ENCODE results near the gene AZGP1. TPM values are rescaled to one million over a fixed set of nuclear protein-coding genes. Genes with fewer than 3 reads are reported as not detected.

The AZGP1 gene
- total RNA-seq: not detected

- no peak within 1 kb of the TSS for H3K4me3 ChIP-seq
- no peak within 1 kb of the TSS for H3K27ac ChIP-seq
- intact Hi-C loops (cut with DNase I): no loop called here
- H3K4me1 ChIP-seq: no peaks in the 10 kb centered on the region
- no peak for TF ChIP-seq CTCF (IDR thresholded peaks at IDR 0.05)
- no peaks in the 10 kb centered on the region for H3K36me3 ChIP-seq
- DNase-seq (ENCODE audit: low spot score in 2 of 2): no peak
- no peaks in the 10 kb centered on the region for H3K9me3 ChIP-seq
- no peaks in the 10 kb centered on the region for H3K27me3 ChIP-seq
These were observed at the start of gene AZGP1 for GRCh38 chr7:99975782-99976521. Gene AZGP1, minus strand, starts transcription at chr7:99976031. Its CDS starts 11 bp downstream, at chr7:99976020.

- intact Hi-C loops (cut with DNase I): no loop called here
- no peak for DNase-seq (ENCODE audit: low spot score in 2 of 2)
- H3K27me3 ChIP-seq: no peaks in the 10 kb centered on the region
- no peak overlapping the region for H3K4me3 ChIP-seq
- H3K4me1 ChIP-seq: no peaks in the 10 kb centered on the region
- TF ChIP-seq CTCF (IDR thresholded peaks at IDR 0.05): no peak
- no peaks in the 10 kb centered on the region for H3K9me3 ChIP-seq
- peaks cover 52 to 64% of the 10 kb centered on the region in 2 donors for H3K36me3 ChIP-seq
- no peak overlapping the region for H3K27ac ChIP-seq
These were observed 48.3 kb upstream of the AZGP1 start for GRCh38 chr7:100024020-100024619.

- intact Hi-C loops (cut with DNase I): no loop called here
- Histone ChIP-seq H3K4me1 (no peaks in the 10 kb centered on the region), H3K4me3 (no peak overlapping the region), H3K27me3 (no peaks in the 10 kb centered on the region), H3K36me3 (peaks cover 52 to 64% of the 10 kb centered on the region in 2 donors), H3K9me3 (no peaks in the 10 kb centered on the region), H3K27ac (no peak overlapping the region)
- DNase-seq (ENCODE audit: low spot score in 2 of 2): no peak
- no peak for TF ChIP-seq CTCF (IDR thresholded peaks at IDR 0.05)
These were observed 47.7 kb upstream of the AZGP1 start for GRCh38 chr7:100023526-100023925.

- Histone ChIP-seq H3K4me3 (no peak overlapping the region), H3K9me3 (no peaks in the 10 kb centered on the region), H3K36me3 (peaks cover 44 to 56% of the 10 kb centered on the region in 2 donors), H3K27ac (no peak overlapping the region), H3K4me1 (no peaks in the 10 kb centered on the region), H3K27me3 (no peaks in the 10 kb centered on the region)
- no peak for TF ChIP-seq CTCF (IDR thresholded peaks at IDR 0.05)
- intact Hi-C loops (cut with DNase I): no loop called here
- DNase-seq (ENCODE audit: low spot score in 2 of 2): no peak
These were observed 46.8 kb upstream of the AZGP1 start for GRCh38 chr7:100022621-100023020.

GRCh38 chr7:100021297-100021696 is 45.5 kb upstream of the AZGP1 start:
- no peak for DNase-seq (ENCODE audit: low spot score in 2 of 2)
- no peaks in the 10 kb centered on the region for H3K27me3 ChIP-seq
- TF ChIP-seq CTCF (IDR thresholded peaks at IDR 0.05): no peak
- peaks cover 0 to 11% of the 10 kb centered on the region in 2 donors for H3K4me1 ChIP-seq
- intact Hi-C loops (cut with DNase I): no loop called here
- H3K4me3 ChIP-seq: no peak overlapping the region
- no peak overlapping the region for H3K27ac ChIP-seq
- no peaks in the 10 kb centered on the region for H3K9me3 ChIP-seq
- peaks cover 36 to 43% of the 10 kb centered on the region in 2 donors for H3K36me3 ChIP-seq

All from ascending aorta (tissue), 2 donors.